ENCODE measurements around the gene FAM149A. TPM values are rescaled to one million over a fixed set of nuclear protein-coding genes. Genes with fewer than 3 reads are reported as not detected.

Gene FAM149A
- total and polyA plus RNA-seq, 2 donors (not counting 3 experiments of a cell fraction or from before 2014, with no cell fraction given), result 0.08 to 0.20 TPM

DNA sequence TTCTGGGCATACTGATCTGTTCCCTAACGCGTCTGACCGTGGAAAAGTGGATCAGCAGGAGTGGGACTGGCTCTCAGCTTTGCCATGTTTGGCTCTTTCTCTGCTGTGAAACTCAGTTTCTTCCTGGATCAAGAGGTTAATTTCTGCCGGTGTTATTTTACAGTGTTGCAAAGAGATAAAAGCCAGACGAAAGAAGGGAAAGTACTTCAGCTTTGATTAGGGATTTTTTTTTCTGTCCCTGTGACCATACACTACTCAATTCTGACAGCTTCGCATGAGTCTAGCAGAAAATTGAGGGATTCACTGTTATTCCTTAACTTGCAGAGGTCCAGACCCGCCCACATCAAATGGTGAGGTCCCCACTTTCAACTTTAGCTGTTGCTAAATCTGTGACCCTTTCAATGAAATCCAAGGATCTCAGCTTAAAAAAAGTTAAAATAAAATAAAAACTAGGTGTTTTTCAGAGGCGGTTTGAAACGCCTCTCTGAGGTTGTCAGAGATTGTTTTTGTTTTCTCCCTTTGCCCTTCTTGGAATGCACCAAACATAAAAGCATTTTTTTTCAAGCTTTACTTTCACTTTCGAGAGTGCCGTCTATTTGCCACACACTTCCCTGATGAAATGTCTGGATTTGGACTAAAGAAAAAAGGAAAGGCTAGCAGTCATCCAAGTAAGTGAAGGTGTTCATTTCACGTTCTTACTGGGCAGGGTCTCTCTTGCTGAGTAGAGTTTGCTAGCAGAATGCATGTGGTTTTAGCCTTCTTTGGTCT, 35.7 kb upstream of the FAM149A start, which contains the start of gene TLR3:
TSS of gene TLR3 (plus strand) at position 576 of the 768 bp plus-strand sequence. CDS start 7,464 bp downstream, outside the sequence.
- TF ChIP-seq JUN (IDR thresholded peaks at IDR 0.05; ENCODE audit: borderline replicate concordance, insufficient read depth, insufficient read length, low read depth) (no peak), GATA2 (IDR thresholded peaks at IDR 0.05; ENCODE audit: insufficient read depth, insufficient read length, low read depth, low read length) (no peak)
- DNase-seq (ENCODE audit: low read depth, low spot score) (peak; percentile 67), FAIRE-seq (peak; percentile 73)
- intact Hi-C loops (cut with micrococcal nuclease) (loop anchor here (1.0 kb wide), 4 partner anchors 69 to 519 kb away; partner anchors contain the start of gene CYP4V2), dilution Hi-C loops (cut with MboI; ENCODE audit: extremely low pct_ligation_motif_present, low sequenced_read_pairs) (no loop called here)
- Histone ChIP-seq H4K20me1 (replicated peaks; ENCODE audit: control insufficient read depth, extremely low read depth, insufficient read depth, low read length) (no peaks in the 10 kb centered on the region), H3K27me3 (ENCODE audit: control insufficient read depth in 2 of 2, insufficient read depth in 2 of 2, low read length in 2 of 2) (peaks cover 0 to under 1% of the 10 kb centered on the region in 2 experiments), H3K9me1 (replicated peaks; ENCODE audit: control insufficient read depth, extremely low read depth, insufficient read depth, low read length) (no peaks in the 10 kb centered on the region), H3K4me1 (ENCODE audit: control insufficient read depth, extremely low read depth, insufficient read depth, low read length) (peaks cover 8% of the 10 kb centered on the region), H3K4me2 (ENCODE audit: insufficient read depth, low read length) (peak within 1 kb of the TSS; percentile 98), H3K9me3 (replicated peaks; ENCODE audit: control insufficient read depth, insufficient read depth, low read length) (no peaks in the 10 kb centered on the region), H2AFZ (ENCODE audit: low read depth, low read length) (peak within 1 kb of the TSS; percentile 86), H3K27ac (ENCODE audit: insufficient read depth, low read depth, low read length) (no peak within 1 kb of the TSS), H3K79me2 (ENCODE audit: control insufficient read depth, insufficient read depth, low read length) (no peaks in the 10 kb centered on the region), H3K4me3 (replicated peaks in 1 of 3; ENCODE audit: insufficient read depth in 1 of 3, low read depth in 1 of 3, low read length in 3 of 3) (peak within 1 kb of the TSS; percentile 44 to 94 (median 84)), H3K36me3 (ENCODE audit: control insufficient read depth in 2 of 2, extremely low read depth in 1 of 2, insufficient read depth in 2 of 2, low read length in 2 of 2) (no peaks in the 10 kb centered on the region), H3K9ac (replicated peaks; ENCODE audit: extremely low read depth, insufficient read depth, low read length) (peak within 1 kb of the TSS; percentile 79)
- ChIA-PET CTCF (interaction anchor here (0.7 to 3.6 kb wide), 14 partner anchors 10 to 1064 kb away, joined by 3 to 65 read pairs (median 4); no protein-coding TSS in a partner anchor), POLR2A (no interaction called here)
- no TSS peak for BruUV-seq (replicated peaks)

DNA sequence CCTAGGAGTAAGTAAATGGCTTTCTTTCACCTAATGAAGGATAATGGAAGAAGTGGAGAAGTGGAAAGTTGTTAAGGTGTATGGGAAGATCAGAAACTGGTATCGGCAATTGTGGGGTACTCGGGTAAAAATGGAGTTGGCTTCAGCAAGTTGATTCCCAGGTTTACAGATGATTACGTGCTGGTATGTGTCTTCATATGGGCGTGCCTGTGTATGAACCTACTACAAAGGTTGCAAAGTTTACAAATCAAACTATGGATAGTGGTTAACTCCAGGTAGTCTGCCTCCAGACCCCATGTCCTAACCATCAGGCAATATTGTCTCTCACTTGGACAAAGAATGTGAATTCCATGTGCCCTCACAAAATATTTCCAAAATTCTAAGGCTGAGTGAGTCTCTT, 34.8 kb upstream of the FAM149A start:
- Histone ChIP-seq H3K27me3 (ENCODE audit: control insufficient read depth in 2 of 2, insufficient read depth in 2 of 2, low read length in 2 of 2) (no peaks in the 10 kb centered on the region), H4K20me1 (replicated peaks; ENCODE audit: control insufficient read depth, extremely low read depth, insufficient read depth, low read length) (no peaks in the 10 kb centered on the region), H3K4me3 (replicated peaks in 1 of 3; ENCODE audit: insufficient read depth in 1 of 3, low read depth in 1 of 3, low read length in 3 of 3) (no peak overlapping the region), H3K4me2 (ENCODE audit: insufficient read depth, low read length) (peak overlapping the region; percentile 98), H3K27ac (ENCODE audit: insufficient read depth, low read depth, low read length) (no peak overlapping the region), H3K79me2 (ENCODE audit: control insufficient read depth, insufficient read depth, low read length) (no peaks in the 10 kb centered on the region), H3K9me1 (replicated peaks; ENCODE audit: control insufficient read depth, extremely low read depth, insufficient read depth, low read length) (no peaks in the 10 kb centered on the region), H3K4me1 (ENCODE audit: control insufficient read depth, extremely low read depth, insufficient read depth, low read length) (peaks cover 8% of the 10 kb centered on the region), H2AFZ (ENCODE audit: low read depth, low read length) (peak overlapping the region; percentile 86), H3K36me3 (ENCODE audit: control insufficient read depth in 2 of 2, extremely low read depth in 1 of 2, insufficient read depth in 2 of 2, low read length in 2 of 2) (no peaks in the 10 kb centered on the region), H3K9ac (replicated peaks; ENCODE audit: extremely low read depth, insufficient read depth, low read length) (no peak overlapping the region), H3K9me3 (replicated peaks; ENCODE audit: control insufficient read depth, insufficient read depth, low read length) (no peaks in the 10 kb centered on the region)
- ChIA-PET CTCF (interaction anchor here (2.4 to 3.1 kb wide), 2 partner anchors 132 to 518 kb away, joined by 7 to 37 read pairs; no protein-coding TSS in a partner anchor), POLR2A (no interaction called here)
- FAIRE-seq (no peak), DNase-seq (ENCODE audit: low read depth, low spot score) (no peak)
- dilution Hi-C loops (cut with MboI; ENCODE audit: extremely low pct_ligation_motif_present, low sequenced_read_pairs) (no loop called here), intact Hi-C loops (cut with micrococcal nuclease) (loop anchor here (1.0 kb wide), 1 partner anchor 122 kb away; the partner anchor contains the start of gene CYP4V2)
- TF ChIP-seq, protein P1, sequence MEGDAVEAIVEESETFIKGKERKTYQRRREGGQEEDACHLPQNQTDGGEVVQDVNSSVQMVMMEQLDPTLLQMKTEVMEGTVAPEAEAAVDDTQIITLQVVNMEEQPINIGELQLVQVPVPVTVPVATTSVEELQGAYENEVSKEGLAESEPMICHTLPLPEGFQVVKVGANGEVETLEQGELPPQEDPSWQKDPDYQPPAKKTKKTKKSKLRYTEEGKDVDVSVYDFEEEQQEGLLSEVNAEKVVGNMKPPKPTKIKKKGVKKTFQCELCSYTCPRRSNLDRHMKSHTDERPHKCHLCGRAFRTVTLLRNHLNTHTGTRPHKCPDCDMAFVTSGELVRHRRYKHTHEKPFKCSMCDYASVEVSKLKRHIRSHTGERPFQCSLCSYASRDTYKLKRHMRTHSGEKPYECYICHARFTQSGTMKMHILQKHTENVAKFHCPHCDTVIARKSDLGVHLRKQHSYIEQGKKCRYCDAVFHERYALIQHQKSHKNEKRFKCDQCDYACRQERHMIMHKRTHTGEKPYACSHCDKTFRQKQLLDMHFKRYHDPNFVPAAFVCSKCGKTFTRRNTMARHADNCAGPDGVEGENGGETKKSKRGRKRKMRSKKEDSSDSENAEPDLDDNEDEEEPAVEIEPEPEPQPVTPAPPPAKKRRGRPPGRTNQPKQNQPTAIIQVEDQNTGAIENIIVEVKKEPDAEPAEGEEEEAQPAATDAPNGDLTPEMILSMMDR (IDR thresholded peaks at IDR 0.05; ENCODE audit: extremely low read depth in 1 of 2, insufficient read depth in 1 of 2, low read depth in 1 of 2, low read length in 2 of 2), result no peak
- TF ChIP-seq JUN (IDR thresholded peaks at IDR 0.05; ENCODE audit: borderline replicate concordance, insufficient read depth, insufficient read length, low read depth), result no peak
- no peak for TF ChIP-seq EZH2 (IDR thresholded peaks at IDR 0.05; ENCODE audit: borderline replicate concordance, low read depth, low read length, severe bottlenecking)
- no peak for TF ChIP-seq GATA2 (IDR thresholded peaks at IDR 0.05; ENCODE audit: insufficient read depth, insufficient read length, low read depth, low read length)
- TF ChIP-seq POLR2AphosphoS5 (IDR thresholded peaks at IDR 0.05; ENCODE audit: insufficient read depth, low read depth, low read length), result no peak
- no peak for TF ChIP-seq MYC (IDR thresholded peaks at IDR 0.05; ENCODE audit: low read depth, low read length)
- TF ChIP-seq, protein P2, sequence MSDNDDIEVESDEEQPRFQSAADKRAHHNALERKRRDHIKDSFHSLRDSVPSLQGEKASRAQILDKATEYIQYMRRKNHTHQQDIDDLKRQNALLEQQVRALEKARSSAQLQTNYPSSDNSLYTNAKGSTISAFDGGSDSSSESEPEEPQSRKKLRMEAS (IDR thresholded peaks at IDR 0.05; ENCODE audit: insufficient read depth, insufficient read length), result no peak
- TF ChIP-seq POLR2A (IDR thresholded peaks at IDR 0.05; ENCODE audit: low read depth, low read length), result no peak
- no peak for TF ChIP-seq FOS (IDR thresholded peaks at IDR 0.05; ENCODE audit: borderline replicate concordance, insufficient read depth, low read length)
- no TSS peak for BruUV-seq (replicated peaks)

Data from endothelial cell of umbilical vein (primary cell).